Right atrium auricular region (tissue), 2 donors: ENCODE measurements around the gene EPB41L5. TPM values are rescaled to one million over a fixed set of nuclear protein-coding genes. Genes with fewer than 3 reads are reported as not detected.

Source experiments
- DNase-seq: peaks from one replicate; pipeline ENCODE4 v3.0.0-alpha.2; 2019; ENCODE audit warnings: low spot score
- H3K27ac ChIP-seq, 2 donors: fragments of 200-600 bp; sonication (generic); 1 replicate in 1 of 2; 2 replicates in 1 of 2; pipeline ENCODE4 v1.5.1; 2016 to 2019
- H3K27me3 ChIP-seq, 2 donors: fragments of 200-600 bp; sonication (generic); one replicate each; pipeline versions ENCODE4 v1.5.1 to v1.6.0; 2017 to 2019
- H3K36me3 ChIP-seq: fragments of 200-600 bp; sonication (generic); one replicate; pipeline ENCODE4 v1.5.1; 2016
- H3K4me1 ChIP-seq, 2 donors: fragments of 200-600 bp; sonication (generic); one replicate each; pipeline versions ENCODE4 v1.5.1 to v1.6.0; 2017 to 2019
- H3K4me3 ChIP-seq, 2 donors: fragments of 200-600 bp; sonication (generic); 1 replicate in 1 of 2; 2 replicates in 1 of 2; pipeline ENCODE4 v1.5.1; 2017 to 2019; ENCODE audit warnings: mild to moderate bottlenecking in 1 of 2, moderate library complexity in 1 of 2
- H3K9me3 ChIP-seq, 2 donors: fragments of 200-600 bp; sonication (generic); one replicate each; pipeline ENCODE4 v1.5.1; 2019
- CTCF ChIP-seq, 2 donors: fragments of 200-600 bp; sonication (generic); IDR thresholded peaks; one replicate each; pipeline ENCODE4 v1.5.1; 2019; ENCODE audit warnings: antibody characterized with exemption in 2 of 2
- total RNA-seq, 2 donors: library from RNA; depleted of rRNA; stranded (reverse); fragments of >200 nt; gene quantifications; one replicate each; pipeline ENCODE4 v1.1.0, GENCODE V29; 2016

Gene EPB41L5
- total RNA-seq, 2 donors from 2014 or later = 7.9 to 15.4 TPM

- no peak for DNase-seq
- H3K36me3 ChIP-seq = peaks cover 6% of the 10 kb centered on the region
- no peaks in the 10 kb centered on the region for H3K9me3 ChIP-seq
- no peak for TF ChIP-seq CTCF (IDR thresholded peaks at IDR 0.05)
- H3K27ac ChIP-seq = no peak overlapping the region
- no peak overlapping the region for H3K4me3 ChIP-seq
- H3K4me1 ChIP-seq = no peaks in the 10 kb centered on the region
- no peaks in the 10 kb centered on the region for H3K27me3 ChIP-seq
Measured at GRCh38 chr2:120161190-120161589, 148.3 kb downstream of the EPB41L5 start.

- DNase-seq = no peak
Measured at GRCh38 chr2:120162716-120163115, 149.8 kb downstream of the EPB41L5 start.

GRCh38 chr2:120167272-120167671 is 154.4 kb downstream of the EPB41L5 start:
- Histone ChIP-seq H3K9me3 (no peaks in the 10 kb centered on the region), H3K4me3 (no peak overlapping the region), H3K36me3 (no peaks in the 10 kb centered on the region), H3K27me3 (no peaks in the 10 kb centered on the region), H3K4me1 (no peaks in the 10 kb centered on the region), H3K27ac (no peak overlapping the region)
- no peak for DNase-seq
- TF ChIP-seq CTCF (IDR thresholded peaks at IDR 0.05) = no peak

More at GRCh38 chr2:120162716-120163115, 149.8 kb downstream of the EPB41L5 start:
- Histone ChIP-seq H3K4me1 (no peaks in the 10 kb centered on the region), H3K27ac (no peak overlapping the region), H3K9me3 (no peaks in the 10 kb centered on the region), H3K4me3 (no peak overlapping the region), H3K27me3 (no peaks in the 10 kb centered on the region), H3K36me3 (no peaks in the 10 kb centered on the region)
- no peak for TF ChIP-seq CTCF (IDR thresholded peaks at IDR 0.05)

GRCh38 chr2:120169020-120169419 is 156.1 kb downstream of the EPB41L5 start:
- Histone ChIP-seq H3K27ac (no peak overlapping the region), H3K4me1 (no peaks in the 10 kb centered on the region), H3K27me3 (no peaks in the 10 kb centered on the region), H3K9me3 (no peaks in the 10 kb centered on the region), H3K36me3 (no peaks in the 10 kb centered on the region), H3K4me3 (no peak overlapping the region)
- no peak for DNase-seq
- TF ChIP-seq CTCF (IDR thresholded peaks at IDR 0.05) = no peak

- DNase-seq = no peak
- Histone ChIP-seq H3K27ac (no peak overlapping the region), H3K4me1 (no peaks in the 10 kb centered on the region), H3K4me3 (no peak overlapping the region), H3K9me3 (no peaks in the 10 kb centered on the region), H3K27me3 (no peaks in the 10 kb centered on the region), H3K36me3 (no peaks in the 10 kb centered on the region)
- TF ChIP-seq CTCF (IDR thresholded peaks at IDR 0.05) = peak; percentile 59 to 82
Measured at GRCh38 chr2:120174963-120175581, 162.2 kb downstream of the EPB41L5 start.

- no peak for DNase-seq
- no peaks in the 10 kb centered on the region for H3K9me3 ChIP-seq
- H3K36me3 ChIP-seq = no peaks in the 10 kb centered on the region
- no peaks in the 10 kb centered on the region for H3K27me3 ChIP-seq
- H3K27ac ChIP-seq = no peak overlapping the region
- no peak overlapping the region for H3K4me3 ChIP-seq
- TF ChIP-seq CTCF (IDR thresholded peaks at IDR 0.05) = no peak
- no peaks in the 10 kb centered on the region for H3K4me1 ChIP-seq
Measured at GRCh38 chr2:120176526-120176925, 163.6 kb downstream of the EPB41L5 start.
